GM20431 (cell line): Measurements from ENCODE around the gene HEATR3.

Source experiments
- in situ Hi-C: fragments of 300-500 bp; cut with MseI, MboI; formaldehyde crosslinking; loops from one replicate; pipeline ENCODE4 v1.15.0; 2020; ENCODE audit warnings: low sequenced_read_pairs; ENCODE audit not compliant: unreplicated experiment

Gene HEATR3

GRCh38 chr16:50056226-50056625, 9.5 kb upstream of the HEATR3 start:
- in situ Hi-C loops, result no loop called here

GRCh38 chr16:50058091-50058771, 7.5 kb upstream of the HEATR3 start:
- in situ Hi-C loops, result no loop called here

DNA sequence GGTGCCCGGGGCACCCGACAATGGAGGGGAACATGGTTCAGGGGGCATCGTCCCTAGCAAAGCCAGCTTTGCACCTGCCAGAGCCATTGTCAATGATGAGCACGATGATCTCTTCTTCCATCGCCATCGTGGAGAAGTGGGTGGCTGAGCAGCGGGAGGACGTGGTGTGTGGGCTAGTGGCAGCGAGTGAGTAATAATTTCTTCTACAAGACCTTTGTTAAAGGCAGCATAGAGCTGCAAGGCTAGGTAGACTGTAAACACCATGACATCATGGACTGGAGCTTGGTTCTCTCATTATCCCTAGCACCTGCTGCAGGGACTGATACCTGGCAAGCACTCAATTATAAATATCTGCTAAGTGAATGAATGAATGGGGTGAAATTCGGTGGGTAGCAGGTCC, 6.7 kb upstream of the HEATR3 start:
- in situ Hi-C loops, result no loop called here

GRCh38 chr16:50059669-50060068, 6.1 kb upstream of the HEATR3 start:
- in situ Hi-C loops, result no loop called here

- in situ Hi-C loops, result no loop called here
These were observed 4.4 kb upstream of the HEATR3 start for GRCh38 chr16:50061326-50061725.

DNA sequence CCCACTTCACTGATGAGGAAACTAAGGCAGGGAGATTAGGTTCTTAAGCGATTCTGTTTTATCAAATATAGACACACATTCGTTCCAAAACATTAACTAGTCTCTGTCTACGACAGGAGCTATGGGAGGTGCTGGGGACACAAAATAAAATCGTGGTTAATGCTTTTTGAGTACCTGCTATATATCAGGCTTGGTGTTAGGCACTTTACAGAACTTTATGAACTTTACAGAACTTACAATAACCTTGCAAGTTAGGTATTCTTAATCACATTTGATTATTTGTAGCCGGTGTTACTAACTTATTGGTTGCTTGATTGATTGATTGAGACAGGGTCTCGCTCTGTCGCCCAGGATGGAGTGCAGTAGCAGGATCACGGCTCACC, 538 bp upstream of the HEATR3 start:
- in situ Hi-C loops, result no loop called here

- in situ Hi-C loops, result no loop called here
These were observed 916 bp downstream of the HEATR3 start for GRCh38 chr16:50066482-50067289.

DNA sequence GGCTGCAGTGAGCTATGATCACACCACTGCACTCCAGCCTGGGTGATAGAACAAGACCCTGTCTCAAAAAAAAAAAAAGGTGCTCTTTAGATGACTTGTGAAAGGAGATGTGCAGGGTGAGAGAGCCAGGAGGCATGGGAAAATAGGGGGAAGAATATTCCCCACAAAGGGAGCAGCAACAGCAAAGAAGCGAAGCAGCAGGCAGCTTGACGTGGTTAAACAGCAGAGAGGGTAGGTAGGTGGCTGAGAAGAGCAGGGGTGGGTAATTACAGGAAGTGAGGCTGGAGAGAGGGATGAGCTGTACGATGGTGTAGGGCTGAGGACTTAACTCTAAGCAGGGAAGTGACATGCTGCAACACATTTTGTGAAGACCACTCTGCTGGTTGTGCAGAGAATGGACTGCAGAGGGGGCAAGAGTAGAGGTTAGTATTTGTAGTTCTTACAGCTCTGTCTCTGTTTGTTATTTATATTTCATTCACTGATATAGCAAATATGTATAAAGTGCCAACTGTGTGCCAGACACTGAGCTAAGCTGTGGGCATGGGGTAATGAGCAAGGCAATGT, 1.6 kb downstream of the HEATR3 start:
- in situ Hi-C loops, result no loop called here

GRCh38 chr16:50068550-50068949, 2.8 kb downstream of the HEATR3 start:
- in situ Hi-C loops, result no loop called here

DNA sequence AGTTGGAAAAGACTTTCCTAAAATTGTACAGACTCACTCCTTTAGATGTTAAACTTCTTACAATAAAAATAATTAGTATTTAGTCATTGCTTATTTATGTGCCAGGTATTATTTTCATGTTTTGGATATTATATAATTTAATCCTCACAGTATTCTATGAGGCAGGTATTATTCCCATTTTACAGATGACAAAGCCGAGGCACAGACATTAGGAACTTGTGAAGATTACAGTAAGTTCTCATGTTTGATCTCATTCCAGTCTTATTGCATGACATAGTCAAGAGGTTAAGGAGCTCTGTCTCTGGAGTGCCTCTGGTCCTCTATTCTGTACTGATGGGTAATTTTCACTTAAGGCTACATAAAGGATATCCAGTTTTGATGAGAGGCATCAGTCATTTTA, 3.3 kb downstream of the HEATR3 start:
- in situ Hi-C loops, result no loop called here

- in situ Hi-C loops, result no loop called here
These were observed 5.4 kb downstream of the HEATR3 start for GRCh38 chr16:50071075-50071671.

DNA sequence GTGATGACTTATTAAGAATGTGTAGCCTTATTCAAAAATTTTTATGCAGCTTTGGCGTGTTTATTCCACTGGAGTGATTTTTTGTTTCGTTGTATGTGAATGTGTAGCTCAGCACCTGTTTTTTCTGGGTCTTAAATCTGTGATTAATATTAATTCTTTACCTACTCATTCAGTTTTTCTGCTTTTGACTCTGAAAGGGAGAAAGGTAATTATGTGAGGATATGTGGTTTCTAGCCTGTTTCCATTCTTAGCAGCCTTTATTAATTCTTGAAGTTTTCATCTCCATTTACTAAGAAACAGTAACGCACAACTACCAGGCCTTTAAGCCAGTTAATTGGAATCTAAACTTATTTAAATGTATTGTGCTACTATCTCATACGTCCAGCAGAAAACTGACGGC, 7.0 kb downstream of the HEATR3 start:
- in situ Hi-C loops, result no loop called here

DNA sequence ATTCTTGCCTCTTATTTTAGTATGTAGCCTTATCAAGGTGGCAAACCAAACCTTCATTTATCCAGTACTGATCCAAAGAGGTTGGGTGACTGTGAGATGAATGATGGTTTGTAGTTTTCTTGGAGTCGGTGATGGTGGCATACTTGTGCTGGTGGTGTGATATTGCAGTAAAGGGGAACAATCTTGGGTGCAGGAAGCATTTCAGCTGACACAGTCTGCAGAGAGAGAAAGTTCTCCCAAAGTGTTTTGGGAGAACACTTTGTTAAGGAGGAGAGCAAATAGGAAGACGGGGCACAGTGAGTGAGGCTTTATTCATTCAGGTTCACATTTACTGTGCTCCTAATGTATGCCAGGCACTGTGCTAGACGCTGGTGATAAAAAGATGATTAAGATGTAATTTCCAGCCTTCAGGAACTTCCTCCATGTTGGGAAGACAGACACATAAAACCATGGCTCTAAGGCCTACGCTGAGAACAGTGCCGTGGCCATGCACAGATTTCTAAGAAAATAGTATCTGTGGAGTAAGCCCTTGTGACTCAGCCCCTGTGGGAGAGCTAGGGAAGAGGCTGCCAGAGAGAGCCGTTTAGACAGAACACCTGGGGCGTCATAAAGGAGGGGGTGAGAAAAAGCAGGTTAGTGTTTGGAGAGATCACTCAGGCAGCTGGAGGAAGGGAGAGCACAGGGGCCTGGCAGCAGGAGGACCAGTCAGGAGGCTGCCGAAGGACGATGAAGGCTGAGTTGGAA, 13.8 kb downstream of the HEATR3 start:
- in situ Hi-C loops, result no loop called here

GRCh38 chr16:50081428-50082018, 15.8 kb downstream of the HEATR3 start:
- in situ Hi-C loops, result no loop called here

- in situ Hi-C loops, result no loop called here
These were observed 18.2 kb downstream of the HEATR3 start for GRCh38 chr16:50083996-50084395.

GRCh38 chr16:50086176-50086575, 20.4 kb downstream of the HEATR3 start:
- in situ Hi-C loops, result no loop called here

GRCh38 chr16:50088302-50088701, 22.5 kb downstream of the HEATR3 start:
- in situ Hi-C loops, result no loop called here

DNA sequence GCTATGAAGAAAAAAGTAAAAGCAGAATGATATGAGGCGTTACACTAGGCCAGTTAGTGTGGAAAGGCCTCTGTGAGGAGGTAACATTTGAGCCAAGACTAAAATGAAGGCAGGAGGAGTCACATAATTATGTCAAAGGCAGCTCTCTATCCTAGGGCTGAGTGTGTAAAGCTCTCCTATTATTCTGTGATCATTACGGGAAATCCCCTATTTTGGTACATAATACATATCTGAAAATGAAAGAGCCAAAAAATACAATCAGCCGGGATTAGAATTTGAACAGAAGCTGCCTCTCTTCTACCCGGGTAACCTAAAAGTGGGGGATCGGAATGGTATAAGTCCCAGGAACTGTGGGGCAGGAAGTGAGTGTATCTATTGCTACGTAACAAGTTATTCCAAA, 27.1 kb downstream of the HEATR3 start:
- in situ Hi-C loops, result no loop called here

- in situ Hi-C loops, result no loop called here
These were observed 28.1 kb downstream of the HEATR3 start for GRCh38 chr16:50093607-50094539.
